ENCODE results near the gene TXN2.

The TXN2 gene

DNA sequence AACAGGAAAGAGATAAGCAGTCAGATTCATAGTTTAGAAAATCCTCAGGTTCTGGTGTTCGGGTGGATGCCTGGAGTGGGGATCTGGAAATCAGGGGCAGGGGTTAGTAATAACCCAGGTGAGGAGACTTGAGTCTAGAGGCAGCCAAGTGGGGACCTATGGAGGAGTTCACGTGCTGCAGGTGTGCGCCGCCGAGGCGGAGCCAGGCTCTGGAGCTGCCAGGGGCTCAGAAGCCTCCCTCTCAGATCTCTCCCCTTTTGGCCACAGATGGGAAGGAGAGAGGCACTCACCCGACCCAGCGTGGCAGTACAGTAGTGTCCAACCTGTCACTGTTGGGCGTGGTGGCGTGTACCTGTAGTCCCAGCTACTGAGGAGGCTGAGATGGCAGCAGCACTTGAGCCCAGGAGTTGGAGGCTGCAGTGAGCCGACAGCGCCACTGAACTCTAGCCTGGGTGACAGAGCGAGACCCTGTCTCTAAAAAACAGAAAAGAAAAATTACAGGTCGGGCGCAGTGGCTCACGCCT lies 27.5 kb downstream of the TXN2 start:
- TF ChIP-seq FOXM1 (IDR thresholded peaks at IDR 0.05; ENCODE audit: borderline replicate concordance, low read depth) (no peak), TAF1 (IDR thresholded peaks at IDR 0.05; ENCODE audit: low read depth) (no peak), USF1 (IDR thresholded peaks at IDR 0.05) (no peak), TCF12 (IDR thresholded peaks at IDR 0.05; ENCODE audit: low read depth) (no peak), YY1 (IDR thresholded peaks at IDR 0.05; ENCODE audit: low read depth) (no peak)

GRCh38 chr22:36452250-36452977 lies 29.0 kb downstream of the TXN2 start:
- TF ChIP-seq YY1 (IDR thresholded peaks at IDR 0.05; ENCODE audit: low read depth) (no peak), NFIC (IDR thresholded peaks at IDR 0.05) (no peak), RAD21 (IDR thresholded peaks at IDR 0.05; ENCODE audit: low read depth) (no peak), USF1 (IDR thresholded peaks at IDR 0.05) (no peak), TEAD4 (IDR thresholded peaks at IDR 0.05) (no peak), EGR1 (IDR thresholded peaks at IDR 0.05) (no peak), FOXM1 (IDR thresholded peaks at IDR 0.05; ENCODE audit: borderline replicate concordance, low read depth) (no peak), CEBPB (IDR thresholded peaks at IDR 0.05) (no peak), TCF12 (IDR thresholded peaks at IDR 0.05; ENCODE audit: low read depth) (no peak), CREB1 (IDR thresholded peaks at IDR 0.05; ENCODE audit: low read depth) (no peak), ZBTB7A (IDR thresholded peaks at IDR 0.05; ENCODE audit: low read depth) (no peak), TAF1 (IDR thresholded peaks at IDR 0.05; ENCODE audit: low read depth) (no peak), EP300 (IDR thresholded peaks at IDR 0.05; ENCODE audit: borderline replicate concordance) (no peak)
- TF ChIP-seq, protein P1, sequence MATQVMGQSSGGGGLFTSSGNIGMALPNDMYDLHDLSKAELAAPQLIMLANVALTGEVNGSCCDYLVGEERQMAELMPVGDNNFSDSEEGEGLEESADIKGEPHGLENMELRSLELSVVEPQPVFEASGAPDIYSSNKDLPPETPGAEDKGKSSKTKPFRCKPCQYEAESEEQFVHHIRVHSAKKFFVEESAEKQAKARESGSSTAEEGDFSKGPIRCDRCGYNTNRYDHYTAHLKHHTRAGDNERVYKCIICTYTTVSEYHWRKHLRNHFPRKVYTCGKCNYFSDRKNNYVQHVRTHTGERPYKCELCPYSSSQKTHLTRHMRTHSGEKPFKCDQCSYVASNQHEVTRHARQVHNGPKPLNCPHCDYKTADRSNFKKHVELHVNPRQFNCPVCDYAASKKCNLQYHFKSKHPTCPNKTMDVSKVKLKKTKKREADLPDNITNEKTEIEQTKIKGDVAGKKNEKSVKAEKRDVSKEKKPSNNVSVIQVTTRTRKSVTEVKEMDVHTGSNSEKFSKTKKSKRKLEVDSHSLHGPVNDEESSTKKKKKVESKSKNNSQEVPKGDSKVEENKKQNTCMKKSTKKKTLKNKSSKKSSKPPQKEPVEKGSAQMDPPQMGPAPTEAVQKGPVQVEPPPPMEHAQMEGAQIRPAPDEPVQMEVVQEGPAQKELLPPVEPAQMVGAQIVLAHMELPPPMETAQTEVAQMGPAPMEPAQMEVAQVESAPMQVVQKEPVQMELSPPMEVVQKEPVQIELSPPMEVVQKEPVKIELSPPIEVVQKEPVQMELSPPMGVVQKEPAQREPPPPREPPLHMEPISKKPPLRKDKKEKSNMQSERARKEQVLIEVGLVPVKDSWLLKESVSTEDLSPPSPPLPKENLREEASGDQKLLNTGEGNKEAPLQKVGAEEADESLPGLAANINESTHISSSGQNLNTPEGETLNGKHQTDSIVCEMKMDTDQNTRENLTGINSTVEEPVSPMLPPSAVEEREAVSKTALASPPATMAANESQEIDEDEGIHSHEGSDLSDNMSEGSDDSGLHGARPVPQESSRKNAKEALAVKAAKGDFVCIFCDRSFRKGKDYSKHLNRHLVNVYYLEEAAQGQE (IDR thresholded peaks at IDR 0.05; ENCODE audit: low read depth), result no peak
- TF ChIP-seq, protein P2, sequence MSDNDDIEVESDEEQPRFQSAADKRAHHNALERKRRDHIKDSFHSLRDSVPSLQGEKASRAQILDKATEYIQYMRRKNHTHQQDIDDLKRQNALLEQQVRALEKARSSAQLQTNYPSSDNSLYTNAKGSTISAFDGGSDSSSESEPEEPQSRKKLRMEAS (IDR thresholded peaks at IDR 0.05), result no peak

DNA sequence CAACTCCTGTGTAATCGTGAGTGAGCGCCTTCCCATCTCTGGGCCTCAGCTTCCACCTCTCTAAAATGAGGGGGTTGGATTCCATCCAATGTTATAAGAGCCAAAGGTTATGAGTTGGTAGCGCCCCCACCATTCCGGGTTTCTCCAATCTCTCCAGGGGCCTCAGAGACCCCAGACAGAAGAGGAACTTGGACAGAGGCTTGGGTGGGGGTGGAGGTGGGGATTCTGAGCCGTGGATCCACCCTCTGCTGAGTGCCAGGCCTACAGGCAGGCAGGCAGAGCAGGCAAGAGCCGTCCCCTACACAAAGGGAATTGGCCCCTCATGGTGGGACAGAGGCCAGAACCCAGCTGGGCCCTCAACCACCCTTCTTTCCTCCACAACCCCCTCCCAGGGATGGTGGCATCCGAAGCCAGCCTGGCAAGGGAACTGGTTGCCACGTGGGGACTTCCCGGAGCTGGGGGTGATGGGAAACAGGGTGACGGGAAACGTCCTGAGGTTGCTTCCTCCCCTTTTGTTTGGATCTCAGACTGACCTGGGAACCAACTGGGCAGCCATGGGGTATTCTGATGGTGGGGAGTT lies 31.8 kb downstream of the TXN2 start:
- no peak for TF ChIP-seq EGR1 (IDR thresholded peaks at IDR 0.05)
- TF ChIP-seq ZBTB7A (IDR thresholded peaks at IDR 0.05; ENCODE audit: low read depth), result no peak
- no peak for TF ChIP-seq FOXM1 (IDR thresholded peaks at IDR 0.05; ENCODE audit: borderline replicate concordance, low read depth)
- no peak for TF ChIP-seq NFIC (IDR thresholded peaks at IDR 0.05)
- TF ChIP-seq TCF12 (IDR thresholded peaks at IDR 0.05; ENCODE audit: low read depth), result no peak
- no peak for TF ChIP-seq CREB1 (IDR thresholded peaks at IDR 0.05; ENCODE audit: low read depth)
- TF ChIP-seq EP300 (IDR thresholded peaks at IDR 0.05; ENCODE audit: borderline replicate concordance), result no peak
- TF ChIP-seq, protein P1 (IDR thresholded peaks at IDR 0.05; ENCODE audit: low read depth), result no peak
- no peak for TF ChIP-seq TEAD4 (IDR thresholded peaks at IDR 0.05)

GRCh38 chr22:36447632-36448031 lies 33.8 kb downstream of the TXN2 start:
- TF ChIP-seq, protein P1 (IDR thresholded peaks at IDR 0.05; ENCODE audit: low read depth), result no peak
- TF ChIP-seq EGR1 (IDR thresholded peaks at IDR 0.05) (no peak), EP300 (IDR thresholded peaks at IDR 0.05; ENCODE audit: borderline replicate concordance) (no peak), NFIC (IDR thresholded peaks at IDR 0.05) (no peak), ZBTB7A (IDR thresholded peaks at IDR 0.05; ENCODE audit: low read depth) (no peak), USF1 (IDR thresholded peaks at IDR 0.05) (no peak), YY1 (IDR thresholded peaks at IDR 0.05; ENCODE audit: low read depth) (no peak), RAD21 (IDR thresholded peaks at IDR 0.05; ENCODE audit: low read depth) (no peak), TCF12 (IDR thresholded peaks at IDR 0.05; ENCODE audit: low read depth) (no peak), CEBPB (IDR thresholded peaks at IDR 0.05) (no peak), TAF1 (IDR thresholded peaks at IDR 0.05; ENCODE audit: low read depth) (no peak), TEAD4 (IDR thresholded peaks at IDR 0.05) (no peak), CREB1 (IDR thresholded peaks at IDR 0.05; ENCODE audit: low read depth) (no peak), FOXM1 (IDR thresholded peaks at IDR 0.05; ENCODE audit: borderline replicate concordance, low read depth) (no peak)
- TF ChIP-seq, protein P2 (IDR thresholded peaks at IDR 0.05), result no peak

All from Ishikawa (cell line).